H1 (cell line): ENCODE data around the gene WDR38. TPM values are rescaled to one million over a fixed set of nuclear protein-coding genes. Genes with fewer than 3 reads are reported as not detected.

Experiments used
- CTCF ChIA-PET: fragments of 300-600 bp; sonication (Branson Sonifier 250); formaldehyde crosslinking; loops from one replicate; lab custom pipeline; 2021; ENCODE audit not compliant: partially characterized antibody; lab: Charles Lee
- POLR2A ChIA-PET: fragments of 300-600 bp; sonication (Branson Sonifier 250); formaldehyde crosslinking; loops from one replicate; lab custom pipeline; 2021; ENCODE audit warnings: inconsistent platforms; ENCODE audit not compliant: partially characterized antibody; lab: Charles Lee
- DNase-seq, 2 experiments: peaks; one replicate each; pipeline versions ENCODE4 v3.0.0 to v3.0.0-alpha.2; 2010 to 2022; ENCODE audit warnings: low spot score in 2 of 2, low read depth in 1 of 2, mixed read lengths in 1 of 2
- FAIRE-seq: peaks from 2 replicates; lab custom pipeline; 2011; peaks lifted over from hg19 to GRCh38; lab: Jason Lieb, UNC
- H2AFZ ChIP-seq: 2 replicates; pipeline ENCODE4 v1.8.1; 2012; ENCODE audit warnings: low read length, inconsistent platforms
- H2AK5ac ChIP-seq: 2 replicates; pipeline ENCODE4 v1.6.1; 2013; ENCODE audit warnings: low read depth, low read length
- H2BK120ac ChIP-seq: replicated peaks from 2 replicates; pipeline ENCODE3; 2013; ENCODE audit warnings: low read depth, low read length, inconsistent platforms
- H2BK12ac ChIP-seq: 2 replicates; pipeline ENCODE4 v1.6.1; 2013; ENCODE audit warnings: low read depth, low read length
- H2BK15ac ChIP-seq: 2 replicates; pipeline ENCODE4 v1.6.1; 2013; ENCODE audit warnings: low read length
- H2BK20ac ChIP-seq: 2 replicates; pipeline ENCODE4 v1.6.1; 2013; ENCODE audit warnings: low read length
- H2BK5ac ChIP-seq: 2 replicates; pipeline ENCODE4 v1.6.1; 2013; ENCODE audit warnings: low read depth, low read length
- H3K14ac ChIP-seq: 2 replicates; pipeline ENCODE4 v1.6.1; 2013; ENCODE audit warnings: inconsistent platforms; ENCODE audit not compliant: insufficient read length
- H3K18ac ChIP-seq: 2 replicates; pipeline ENCODE4 v1.6.1; 2013; ENCODE audit warnings: low read length; ENCODE audit errors: extremely low read depth
- H3K23ac ChIP-seq: 2 replicates; pipeline ENCODE4 v1.6.1; 2013; ENCODE audit warnings: inconsistent platforms; ENCODE audit not compliant: insufficient read length
- H3K23me2 ChIP-seq: 2 replicates; pipeline ENCODE4 v1.6.1; 2013; ENCODE audit warnings: low read depth, low read length
- H3K27ac ChIP-seq: 2 replicates; pipeline ENCODE4 v1.6.1; 2011; ENCODE audit warnings: low read depth, low read length, inconsistent platforms
- H3K27me3 ChIP-seq, 4 experiments: replicated peaks in 1 of 4; 1 replicate in 1 of 4; 2 replicates in 3 of 4; pipeline versions ENCODE4 v1.6.1 to v1.8.1; 2011 to 2013; ENCODE audit warnings: low read length in 3 of 4, mild to moderate bottlenecking in 3 of 4, inconsistent platforms in 2 of 4, mixed read lengths in 2 of 4, moderate library complexity in 1 of 4; ENCODE audit not compliant: control insufficient read depth in 3 of 4, insufficient read depth in 3 of 4; ENCODE audit errors: extremely low read depth in 1 of 4
- H3K36me3 ChIP-seq, 4 experiments: 2 replicates each; pipeline versions ENCODE4 v1.6.1 to v1.8.1; 2011 to 2013; ENCODE audit warnings: mild to moderate bottlenecking in 4 of 4, low read length in 3 of 4, moderate library complexity in 2 of 4, control low read depth in 1 of 4, inconsistent platforms in 1 of 4; ENCODE audit not compliant: insufficient read depth in 4 of 4, control insufficient read depth in 2 of 4
- H3K4ac ChIP-seq: replicated peaks from 2 replicates; pipeline ENCODE3; 2013; ENCODE audit warnings: low read length, low read depth, mixed read lengths, inconsistent platforms; ENCODE audit not compliant: insufficient read length
- H3K4me1 ChIP-seq, 4 experiments: replicated peaks in 1 of 4; 1 replicate in 1 of 4; 2 replicates in 3 of 4; pipeline versions ENCODE4 v1.6.1 to v1.8.1; 2011 to 2013; ENCODE audit warnings: low read length in 3 of 4, inconsistent platforms in 2 of 4, mixed read lengths in 1 of 4; ENCODE audit not compliant: insufficient read depth in 4 of 4, control insufficient read depth in 3 of 4
- H3K4me2 ChIP-seq, 2 experiments: 2 replicates each; pipeline versions ENCODE4 v1.6.1 to v1.8.1; 2011 to 2013; ENCODE audit warnings: low read depth in 2 of 2, low read length in 2 of 2, control low read depth in 1 of 2, inconsistent platforms in 1 of 2, mild to moderate bottlenecking in 1 of 2; ENCODE audit not compliant: insufficient read depth in 1 of 2
- H3K4me3 ChIP-seq, 4 experiments: fragments of 200-600, 300-600 bp in 1 of 4; sonication (generic), shearing (Covaris generic), sonication (Bioruptor Twin) in 1 of 4; 2 replicates each; pipeline versions ENCODE4 v1.5.1 to v1.8.1; 2011 to 2016; ENCODE audit warnings: low read length in 4 of 4, low read depth in 3 of 4, control low read depth in 2 of 4, inconsistent platforms in 2 of 4, mild to moderate bottlenecking in 2 of 4, mixed read lengths in 1 of 4, moderate library complexity in 1 of 4; ENCODE audit not compliant: insufficient read depth in 2 of 4; ENCODE audit errors: extremely low read depth in 1 of 4
- H3K56ac ChIP-seq: replicated peaks from 2 replicates; pipeline ENCODE3; 2013; ENCODE audit warnings: low read depth, mild to moderate bottlenecking, mixed read lengths, low read length, inconsistent platforms; ENCODE audit not compliant: insufficient read length
- H3K79me1 ChIP-seq: 2 replicates; pipeline ENCODE4 v1.6.1; 2013; ENCODE audit warnings: low read depth, low read length, control low read depth
- H3K79me2 ChIP-seq, 2 experiments: 2 replicates each; pipeline versions ENCODE4 v1.6.1 to v1.8.1; 2012 to 2013; ENCODE audit warnings: low read length in 2 of 2, mild to moderate bottlenecking in 2 of 2, inconsistent platforms in 1 of 2; ENCODE audit not compliant: insufficient read depth in 2 of 2, control insufficient read depth in 1 of 2
- H3K9ac ChIP-seq, 4 experiments: replicated peaks in 1 of 4; 1 replicate in 1 of 4; 2 replicates in 3 of 4; pipeline versions ENCODE4 v1.6.1 to v1.8.1; 2011 to 2013; ENCODE audit warnings: low read depth in 3 of 4, low read length in 3 of 4, control low read depth in 2 of 4, mild to moderate bottlenecking in 2 of 4, moderate library complexity in 2 of 4, inconsistent platforms in 1 of 4; ENCODE audit errors: extremely low read depth in 1 of 4
- H3K9me3 ChIP-seq, 2 experiments: 2 replicates each; pipeline versions ENCODE4 v1.6.1 to v1.8.1; 2012 to 2013; ENCODE audit warnings: mild to moderate bottlenecking in 2 of 2, moderate library complexity in 2 of 2, control low read depth in 1 of 2, inconsistent platforms in 1 of 2, low read depth in 1 of 2, low read length in 1 of 2, mixed read lengths in 1 of 2; ENCODE audit not compliant: insufficient read depth in 2 of 2
- H4K20me1 ChIP-seq, 2 experiments: replicated peaks in 1 of 2; 2 replicates each; pipeline versions ENCODE3 to v1.8.1; 2011 to 2013; ENCODE audit warnings: inconsistent platforms in 2 of 2, low read length in 2 of 2, mild to moderate bottlenecking in 1 of 2; ENCODE audit not compliant: insufficient read depth in 2 of 2, control insufficient read depth in 1 of 2
- H4K5ac ChIP-seq: 2 replicates; pipeline ENCODE4 v1.6.1; 2013; ENCODE audit warnings: low read length, low read depth, mixed read lengths, inconsistent platforms; ENCODE audit not compliant: insufficient read length
- H4K8ac ChIP-seq: 2 replicates; pipeline ENCODE4 v1.8.0; 2013; ENCODE audit warnings: mild to moderate bottlenecking, moderate library complexity, low read length, inconsistent platforms; ENCODE audit not compliant: insufficient read depth; ENCODE audit errors: extremely low read depth
- H4K91ac ChIP-seq: replicated peaks from 2 replicates; pipeline ENCODE3; 2013; ENCODE audit warnings: low read length, mixed read lengths, inconsistent platforms; ENCODE audit not compliant: insufficient read length
- GABPA ChIP-seq: IDR thresholded peaks from 2 replicates; pipeline ENCODE4 v1.6.1; 2011; ENCODE audit warnings: mild to moderate bottlenecking, low read length, moderate library complexity, borderline replicate concordance; ENCODE audit not compliant: insufficient read depth
- GTF2F1 ChIP-seq: IDR thresholded peaks from 2 replicates; pipeline ENCODE4 v1.6.1; 2012; ENCODE audit warnings: low read depth, low read length, improper control_type of control experiment, borderline replicate concordance
- SP1 ChIP-seq: IDR thresholded peaks from 2 replicates; pipeline ENCODE4 v1.6.1; 2011; ENCODE audit warnings: low read depth, low read length
- TAF1 ChIP-seq: IDR thresholded peaks from 2 replicates; pipeline ENCODE4 v1.6.1; 2011; ENCODE audit warnings: mild to moderate bottlenecking, low read depth, low read length
- TEAD4 ChIP-seq: IDR thresholded peaks from 2 replicates; pipeline ENCODE4 v1.6.1; 2012; ENCODE audit warnings: low read depth, low read length, inconsistent platforms, mixed read lengths
- WGBS, 2 experiments: shearing (Covaris generic) in 1 of 2; methylation state at CpG; one replicate each; pipeline versions ENCODE4 v1.1.6 to v1.1.7; 2013 to 2015; ENCODE audit warnings: low lambda C conversion rate in 2 of 2, mixed read lengths in 2 of 2, inconsistent platforms in 1 of 2, low coverage in 1 of 2, missing lambda C conversion rate in 1 of 2; ENCODE audit not compliant: insufficient replicate concordance in 2 of 2, insufficient coverage in 1 of 2, insufficient read length in 1 of 2; ENCODE audit errors: extremely low coverage in 1 of 2, missing lambda C conversion rate in 1 of 2; 5-methylcytosine and 5-hydroxymethylcytosine counted together
- polyA plus RNA-seq, 7 experiments: library from polyadenylated mRNA; depleted of rRNA in 3 of 7; stranded (reverse) in 5 of 7; unstranded in 2 of 7; fragments of >200 nt in 5 of 7; fragments of 200-250 nt in 2 of 7; gene quantifications; 1 replicate in 5 of 7; 2 replicates in 1 of 7; 4 replicates in 1 of 7; pipeline versions ENCODE4 v1.2.1 to v1.2.3, GENCODE V29; 2011 to 2013; ENCODE audit warnings: missing spikeins in 2 of 7, mixed read lengths in 2 of 7
- total RNA-seq: library from RNA; stranded (reverse); fragmentation: NEBNext Ultra II Directional; extraction: Animal tissue kit (Norgen Biotek cat#: 25700); gene quantifications from 2 replicates; pipeline ENCODE4 v1.2.1, GENCODE V29; 2021

WDR38 gene
- total and polyA plus RNA-seq, 2 of the 8 experiments (the other 6 are each of a cell fraction or from before 2014, with no cell fraction given) = not detected

DNA sequence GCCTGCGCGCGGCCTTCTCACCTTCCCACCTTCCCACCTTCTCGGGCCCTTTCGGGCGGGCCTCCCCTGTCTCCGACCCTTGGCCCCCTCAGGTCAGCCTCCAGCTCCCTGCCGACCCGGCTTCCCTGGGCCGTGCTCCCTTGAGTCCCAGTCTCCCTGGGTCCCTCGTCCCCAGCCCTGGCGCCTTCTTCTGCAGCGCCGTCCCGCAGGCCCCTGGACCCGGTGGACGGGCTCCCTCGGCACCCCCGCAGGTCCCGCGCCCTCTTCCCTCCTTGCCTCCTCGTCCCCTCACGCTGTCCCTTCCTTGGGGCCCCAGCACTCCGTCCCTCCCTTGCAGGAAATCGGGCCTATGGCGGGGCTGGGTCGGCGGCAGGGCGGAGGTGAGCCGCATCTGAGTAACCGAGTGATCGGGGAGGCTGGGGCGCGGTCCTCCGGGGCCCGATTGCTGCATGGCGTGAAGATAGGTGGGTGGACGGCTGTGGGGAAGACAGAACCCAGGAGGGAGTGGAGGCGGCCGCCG lies 16.3 kb downstream of the WDR38 start:
- H3K27ac ChIP-seq = peak overlapping the region; percentile 82
- 2% methylated on average over 15 of the region's 41 CpGs; no CpG with 5 or more reads in 1 of the 2 experiments for WGBS, 2 experiments
- peak overlapping the region; percentile 26 for H3K4ac ChIP-seq
- no peak overlapping the region for H2AK5ac ChIP-seq
- H2BK20ac ChIP-seq = no peak overlapping the region
- H2BK15ac ChIP-seq = no peak overlapping the region
- no peak for FAIRE-seq
- no peak overlapping the region for H4K91ac ChIP-seq
- peak overlapping the region; percentile 81 for H4K5ac ChIP-seq
- H2AFZ ChIP-seq = no peak overlapping the region
- H4K20me1 ChIP-seq = peaks cover 23 to 27% of the 10 kb centered on the region in 2 experiments
- no peak overlapping the region for H3K23ac ChIP-seq
- peaks cover 20 to 62% of the 10 kb centered on the region in 2 experiments for H3K79me2 ChIP-seq
- H3K14ac ChIP-seq = no peak overlapping the region
- peak overlapping the region; percentile 69; the same call in 1 of the 2 replicates for H4K8ac ChIP-seq
- peak overlapping the region; percentile 32 for H3K18ac ChIP-seq
- TF ChIP-seq GTF2F1 = no peak
- TF ChIP-seq TEAD4 = no peak
- TF ChIP-seq TAF1 = no peak
- TF ChIP-seq GABPA = no peak
- TF ChIP-seq SP1 = no peak
- TF ChIP-seq, all 59 proteins: peak for 0
- Histone ChIP-seq H3K4me2 (peak overlapping the region; percentile 91 to 92), H3K79me1 (peaks cover 11% of the 10 kb centered on the region), H3K56ac (peak overlapping the region; percentile 78), H3K9me3 (no peaks in the 10 kb centered on the region), H3K23me2 (peaks cover 8% of the 10 kb centered on the region), H2BK12ac (no peak overlapping the region), H3K36me3 (peaks cover 0 to 19% (median 11%) of the 10 kb centered on the region in 4 experiments; a peak in 4 of 8 replicates), H3K4me3 (peak overlapping the region; percentile 86 to 95 (median 95)), H3K27me3 (no peaks in the 10 kb centered on the region), H3K9ac (peak overlapping the region; percentile 80 to 90 (median 84)), H3K4me1 (peaks cover 4 to 20% (median 13%) of the 10 kb centered on the region in 4 experiments), H2BK5ac (peak overlapping the region; percentile 60; the same call in 1 of the 2 replicates), H2BK120ac (no peak overlapping the region)
- POLR2A ChIA-PET = interaction anchor here (0.7 to 31.1 kb wide), 5 partner anchors 6 to 302 kb away, joined by 3 to 573 read pairs (median 4); partner anchors contain the start of genes ARPC5L, RPL35 and WDR38
- CTCF ChIA-PET = interaction anchor here (1.0 to 1.5 kb wide), 5 partner anchors 9 to 250 kb away, joined by 3 to 6 read pairs (median 4); partner anchors contain the start of gene WDR38
- no peak for DNase-seq
